K562 (cell line): ENCODE measurements around the gene CCDC116. TPM values are rescaled to one million over a fixed set of nuclear protein-coding genes. Genes with fewer than 3 reads are reported as not detected.
A peak's percentile ranks its signal among the peaks of the same experiment; 100 is the strongest.

Source experiments
- BCOR ChIP-seq: fragments of 450-650 bp; IDR thresholded peaks from 2 replicates; pipeline ENCODE4 v1.6.1; 2016
- DEAF1 ChIP-seq: fragments of 450-650 bp; formaldehyde crosslinking; IDR thresholded peaks from 2 replicates; pipeline ENCODE4 v1.4.0; 2020; ENCODE audit warnings: mild to moderate bottlenecking, moderate library complexity
- ESRRB ChIP-seq: fragments of 250-450 bp; sonication (Bioruptor Pico); IDR thresholded peaks from 2 replicates; pipeline ENCODE4 v1.5.0; 2020; ENCODE audit warnings: mild to moderate bottlenecking, moderate library complexity, borderline replicate concordance
- FOXA1 ChIP-seq: fragments of 450-650 bp; IDR thresholded peaks from 2 replicates; pipeline ENCODE4 v1.6.1; 2016; ENCODE audit warnings: mild to moderate bottlenecking, borderline replicate concordance
- GATA2 ChIP-seq: sonication (generic); formaldehyde crosslinking; IDR thresholded peaks from 2 replicates; pipeline ENCODE4 v1.4.0; 2020; ENCODE audit warnings: mild to moderate bottlenecking, missing genetic modification reagents
- KAT2B ChIP-seq: IDR thresholded peaks from one replicate; pipeline ENCODE4 v1.6.1; 2012; ENCODE audit warnings: low read depth, mild to moderate bottlenecking, control low read depth, inconsistent platforms, low read length, moderate library complexity
- KHSRP ChIP-seq: fragments of 450-650 bp; IDR thresholded peaks from 2 replicates; pipeline ENCODE4 v1.6.1; 2017
- KLF1 ChIP-seq: fragments of 450-650 bp; IDR thresholded peaks from 2 replicates; pipeline ENCODE4 v1.6.1; 2016; ENCODE audit warnings: missing genetic modification characterization, missing compliant biosample characterization
- MYBL2 ChIP-seq, 2 experiments: fragments of 450-650 bp in 1 of 2; sonication (generic) in 1 of 2; formaldehyde crosslinking in 1 of 2; IDR thresholded peaks; 2 replicates each; pipeline versions ENCODE4 v1.6.1 to v1.8.1; 2017 to 2022; ENCODE audit warnings: borderline replicate concordance in 1 of 2, inconsistent platforms in 1 of 2, low read depth in 1 of 2, mild to moderate bottlenecking in 1 of 2, missing genetic modification reagents in 1 of 2, moderate library complexity in 1 of 2
- POLR2AphosphoS5 ChIP-seq: IDR thresholded peaks from 2 replicates; pipeline ENCODE4 v1.6.1; 2011; ENCODE audit warnings: mild to moderate bottlenecking, low read depth, low read length, moderate library complexity; ENCODE audit not compliant: control insufficient read depth, insufficient read depth
- RERE ChIP-seq: sonication (generic); formaldehyde crosslinking; IDR thresholded peaks from 2 replicates; pipeline ENCODE4 v1.8.0; 2023; ENCODE audit warnings: missing genetic modification reagents, mild to moderate bottlenecking, borderline replicate concordance
- SMAD1 ChIP-seq: fragments of 150-350 bp; IDR thresholded peaks from 2 replicates; pipeline ENCODE4 v1.6.1; 2014; ENCODE audit warnings: low read length, low read depth; ENCODE audit not compliant: partially characterized antibody
- SMAD3 ChIP-seq: fragments of 450-650 bp; formaldehyde crosslinking; conservative IDR thresholded peaks from 2 replicates; pipeline ENCODE4 v1.4.0; 2020; ENCODE audit warnings: mild to moderate bottlenecking
- SRSF7 ChIP-seq: fragments of 200-400 bp; formaldehyde crosslinking; optimal IDR thresholded peaks from 2 replicates; pipeline ENCODE3; 2017; ENCODE audit warnings: mild to moderate bottlenecking, low read depth, low read length
- TRIM25 ChIP-seq: fragments of 450-650 bp; IDR thresholded peaks from 2 replicates; pipeline ENCODE4 v1.7.0; 2016; ENCODE audit warnings: borderline replicate concordance
- ZBTB12 ChIP-seq: fragments of 250-450 bp; sonication (Bioruptor Pico); IDR thresholded peaks from 2 replicates; pipeline ENCODE4 v1.4.0; 2020
- ZNF639 ChIP-seq, 2 experiments: fragments of 200-800 bp in 1 of 2; sonication (Bioruptor generic) in 1 of 2; sonication (generic) in 1 of 2; formaldehyde crosslinking in 1 of 2; IDR thresholded peaks in 1 of 2; conservative IDR thresholded peaks in 1 of 2; 2 replicates each; pipeline versions ENCODE4 v1.5.0 to v1.6.1; 2016 to 2020; ENCODE audit warnings: missing compliant biosample characterization in 1 of 2, missing genetic modification characterization in 1 of 2, missing genetic modification reagents in 1 of 2
- polyA plus RNA-seq, 8 experiments: library from polyadenylated mRNA; depleted of rRNA in 4 of 8; stranded (reverse) in 5 of 8; unstranded in 3 of 8; fragments of >200 nt; fragmentation: Nextera tagmentation in 2 of 8; fragmentation: Illumina TruSeq in 1 of 8; extraction: Ambion mirVana in 2 of 8; extraction: Trizol in 1 of 8; gene quantifications; 2 replicates each; pipeline versions ENCODE4 v1.2.1 to v1.2.3, GENCODE V29; 2011 to 2014; ENCODE audit warnings: inconsistent platforms in 1 of 8, missing spikeins in 1 of 8
- total RNA-seq, 7 experiments: library from RNA; depleted of rRNA in 6 of 7; stranded (reverse); fragments of >200 nt in 6 of 7; fragmentation: Illumina TruSeq in 2 of 7; extraction: Trizol in 2 of 7; gene quantifications; 2 replicates each; pipeline versions ENCODE4 v1.2.1 to v1.2.3, GENCODE V29; 2011 to 2021; ENCODE audit warnings: low replicate concordance in 1 of 7

CCDC116 gene
- total and polyA plus RNA-seq, 9 of the 15 experiments (the other 6 are each of a cell fraction or from before 2014, with no cell fraction given), result 1.6 to 11.3 (median 4.7) TPM

- TF ChIP-seq RERE, result no peak
- TF ChIP-seq KAT2B, result no peak
- TF ChIP-seq SMAD1, result no peak
- no peak for TF ChIP-seq BCOR
- TF ChIP-seq MYBL2 (IDR thresholded peaks at IDR 0.05; ENCODE audit: low read depth), result no peak
- no peak for TF ChIP-seq MYBL2 (CRISPR knock-in tag; IDR thresholded peaks at IDR 0.05; ENCODE audit: borderline replicate concordance)
- no peak for TF ChIP-seq SRSF7
- TF ChIP-seq KLF1 (tag), result 0 out of 2 replicates have a peak, but pooled peaks have one; percentile 8
- TF ChIP-seq GATA2 (CRISPR knock-in tag), result no peak
- TF ChIP-seq ZNF639 (CRISPR knock-in tag; conservative IDR thresholded peaks at IDR 0.05 in 1 of 2, IDR thresholded peaks at IDR 0.05 in 1 of 2), result no peak
- TF ChIP-seq ZBTB12 (CRISPR knock-in tag), result no peak
- TF ChIP-seq KHSRP, result no peak
- TF ChIP-seq SMAD3, result no peak
- TF ChIP-seq ESRRB (CRISPR knock-in tag), result no peak
- no peak for TF ChIP-seq TRIM25
- TF ChIP-seq DEAF1 (CRISPR knock-in tag), result no peak
- no peak for TF ChIP-seq FOXA1
- no peak for TF ChIP-seq POLR2AphosphoS5
These were observed 52.6 kb downstream of the CCDC116 start (continued) for GRCh38 chr22:21685164-21685513.
